Esophagus muscularis mucosa (tissue), 3 donors: ENCODE data around the gene UST.

ENCODE experiments used
- EP300 ChIP-seq: sonication (generic); formaldehyde crosslinking; IDR thresholded peaks from one replicate; pipeline ENCODE4 v1.6.1; 2017; ENCODE audit warnings: antibody characterized with exemption
- TF ChIP-seq, protein P1 (sequence below), 3 experiments: fragments of 200-600 bp in 2 of 3; fragments of 450-650 bp in 1 of 3; sonication (generic) in 2 of 3; IDR thresholded peaks; one replicate each; pipeline ENCODE4 v1.5.1; 2017 to 2019; ENCODE audit warnings: antibody characterized with exemption in 3 of 3, mild to moderate bottlenecking in 2 of 3, moderate library complexity in 1 of 3

DNA sequence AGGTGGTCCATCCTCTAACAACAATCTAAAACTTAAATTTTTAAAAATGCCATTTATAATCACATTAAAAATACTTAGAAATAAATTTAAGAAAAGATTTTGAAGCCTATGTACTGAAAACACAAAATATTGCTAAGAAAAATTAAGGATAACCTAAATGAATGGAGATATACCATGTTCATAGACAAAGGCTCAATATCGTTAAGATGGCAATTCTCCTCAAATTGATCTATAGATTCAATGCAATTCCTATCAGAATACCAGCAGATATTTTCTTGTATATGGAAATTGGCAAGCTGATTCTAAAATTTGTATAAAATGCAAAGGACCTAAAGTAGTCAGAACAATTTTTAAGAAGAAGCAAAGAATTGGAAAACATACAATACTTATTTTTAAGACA lies 19.7 kb upstream of the UST start:
- TF ChIP-seq EP300 = no peak
- TF ChIP-seq, protein P1, sequence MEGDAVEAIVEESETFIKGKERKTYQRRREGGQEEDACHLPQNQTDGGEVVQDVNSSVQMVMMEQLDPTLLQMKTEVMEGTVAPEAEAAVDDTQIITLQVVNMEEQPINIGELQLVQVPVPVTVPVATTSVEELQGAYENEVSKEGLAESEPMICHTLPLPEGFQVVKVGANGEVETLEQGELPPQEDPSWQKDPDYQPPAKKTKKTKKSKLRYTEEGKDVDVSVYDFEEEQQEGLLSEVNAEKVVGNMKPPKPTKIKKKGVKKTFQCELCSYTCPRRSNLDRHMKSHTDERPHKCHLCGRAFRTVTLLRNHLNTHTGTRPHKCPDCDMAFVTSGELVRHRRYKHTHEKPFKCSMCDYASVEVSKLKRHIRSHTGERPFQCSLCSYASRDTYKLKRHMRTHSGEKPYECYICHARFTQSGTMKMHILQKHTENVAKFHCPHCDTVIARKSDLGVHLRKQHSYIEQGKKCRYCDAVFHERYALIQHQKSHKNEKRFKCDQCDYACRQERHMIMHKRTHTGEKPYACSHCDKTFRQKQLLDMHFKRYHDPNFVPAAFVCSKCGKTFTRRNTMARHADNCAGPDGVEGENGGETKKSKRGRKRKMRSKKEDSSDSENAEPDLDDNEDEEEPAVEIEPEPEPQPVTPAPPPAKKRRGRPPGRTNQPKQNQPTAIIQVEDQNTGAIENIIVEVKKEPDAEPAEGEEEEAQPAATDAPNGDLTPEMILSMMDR (IDR thresholded peaks at IDR 0.05) = no peak
